OCI-LY7 (cell line): ENCODE measurements around the gene ZFAND4.

Experiments used
- EZH2phosphoT487 ChIP-seq: fragments of 200-600 bp; sonication (generic); IDR thresholded peaks from 2 replicates; pipeline ENCODE4 v1.6.1; 2018; ENCODE audit warnings: low read depth, borderline replicate concordance, mild to moderate bottlenecking, mixed run types, antibody characterized with exemption, low read length, moderate library complexity, mixed read lengths
- TF ChIP-seq, protein P1 (sequence below): fragments of 200-600 bp; sonication (generic); conservative IDR thresholded peaks from 2 replicates; pipeline ENCODE4 v1.5.1; 2014; ENCODE audit warnings: mild to moderate bottlenecking, antibody characterized with exemption, low read length, moderate library complexity, mixed read lengths

DNA sequence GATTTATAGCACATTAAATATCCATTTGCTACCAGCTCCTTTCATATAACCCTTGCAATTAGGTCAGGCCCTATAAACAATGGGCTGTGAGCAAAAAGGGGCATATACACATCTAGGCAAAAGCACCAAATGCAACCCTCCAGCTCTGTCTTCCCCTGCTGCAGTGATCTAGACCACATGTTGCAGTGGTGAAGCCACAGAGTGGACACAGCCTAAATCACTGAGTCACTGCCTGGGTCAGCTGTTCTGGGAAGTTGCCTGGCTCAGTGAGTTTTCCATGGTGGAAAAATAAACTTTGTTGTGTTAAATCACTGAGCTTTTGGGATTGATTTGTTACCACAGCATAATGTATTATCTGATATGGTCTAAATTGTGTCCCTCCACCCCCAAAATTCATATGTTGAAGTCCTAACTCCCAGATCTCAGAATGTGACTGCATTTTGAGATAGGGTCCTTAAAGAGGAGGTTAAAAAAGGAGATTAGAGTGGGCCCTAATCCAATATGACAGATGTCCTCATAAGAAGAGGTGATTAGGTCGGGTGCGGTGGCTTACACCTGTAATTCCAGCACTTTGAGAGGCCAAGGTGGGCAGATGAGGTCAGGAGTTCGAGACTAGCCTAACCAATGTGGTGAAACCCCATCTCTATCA lies 70.4 kb downstream of the ZFAND4 start:
- TF ChIP-seq, protein P1, sequence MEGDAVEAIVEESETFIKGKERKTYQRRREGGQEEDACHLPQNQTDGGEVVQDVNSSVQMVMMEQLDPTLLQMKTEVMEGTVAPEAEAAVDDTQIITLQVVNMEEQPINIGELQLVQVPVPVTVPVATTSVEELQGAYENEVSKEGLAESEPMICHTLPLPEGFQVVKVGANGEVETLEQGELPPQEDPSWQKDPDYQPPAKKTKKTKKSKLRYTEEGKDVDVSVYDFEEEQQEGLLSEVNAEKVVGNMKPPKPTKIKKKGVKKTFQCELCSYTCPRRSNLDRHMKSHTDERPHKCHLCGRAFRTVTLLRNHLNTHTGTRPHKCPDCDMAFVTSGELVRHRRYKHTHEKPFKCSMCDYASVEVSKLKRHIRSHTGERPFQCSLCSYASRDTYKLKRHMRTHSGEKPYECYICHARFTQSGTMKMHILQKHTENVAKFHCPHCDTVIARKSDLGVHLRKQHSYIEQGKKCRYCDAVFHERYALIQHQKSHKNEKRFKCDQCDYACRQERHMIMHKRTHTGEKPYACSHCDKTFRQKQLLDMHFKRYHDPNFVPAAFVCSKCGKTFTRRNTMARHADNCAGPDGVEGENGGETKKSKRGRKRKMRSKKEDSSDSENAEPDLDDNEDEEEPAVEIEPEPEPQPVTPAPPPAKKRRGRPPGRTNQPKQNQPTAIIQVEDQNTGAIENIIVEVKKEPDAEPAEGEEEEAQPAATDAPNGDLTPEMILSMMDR: no peak
- no peak for TF ChIP-seq EZH2phosphoT487
